Liver (tissue), 9 donors: ENCODE measurements around the gene M6PR. TPM values are rescaled to one million over a fixed set of nuclear protein-coding genes. Genes with fewer than 3 reads are reported as not detected.
"Not testable (repeated sequence)": the region's sequence is repeated elsewhere in the genome, so short reads cannot be mapped to it uniquely, and the experiment has no call there.

Experiments
- DNase-seq: peaks from one replicate; pipeline ENCODE4 v3.0.0-alpha.2; 2017; ENCODE audit warnings: low spot score
- H3K27ac ChIP-seq, 2 donors: one replicate each; pipeline ENCODE4 v1.7.0; 2013; ENCODE audit warnings: inconsistent platforms in 2 of 2, low read length in 2 of 2, control low read depth in 1 of 2, low read depth in 1 of 2, mild to moderate bottlenecking in 1 of 2
- H3K27me3 ChIP-seq, 4 donors: one replicate each; pipeline versions ENCODE4 v1.6.1 to v1.7.0; 2013; ENCODE audit warnings: low read length in 3 of 4, inconsistent platforms in 1 of 4, mild to moderate bottlenecking in 1 of 4, moderate library complexity in 1 of 4; ENCODE audit not compliant: control insufficient read depth in 4 of 4, insufficient read depth in 4 of 4
- H3K36me3 ChIP-seq, 4 donors: one replicate each; pipeline versions ENCODE4 v1.6.1 to v1.7.0; 2013; ENCODE audit warnings: low read length in 3 of 4, mild to moderate bottlenecking in 3 of 4, low read depth in 1 of 4, moderate library complexity in 1 of 4; ENCODE audit not compliant: control insufficient read depth in 4 of 4, insufficient read depth in 3 of 4
- H3K4me1 ChIP-seq, 4 donors: one replicate each; pipeline versions ENCODE4 v1.6.1 to v1.7.0; 2013; ENCODE audit warnings: low read length in 3 of 4, mild to moderate bottlenecking in 3 of 4, moderate library complexity in 1 of 4; ENCODE audit not compliant: control insufficient read depth in 4 of 4, insufficient read depth in 4 of 4
- H3K4me3 ChIP-seq, 3 donors: one replicate each; pipeline versions ENCODE4 v1.6.1 to v1.7.0; 2013; ENCODE audit warnings: low read length in 3 of 3, control low read depth in 1 of 3, low read depth in 1 of 3, mild to moderate bottlenecking in 1 of 3
- H3K9ac ChIP-seq, 2 donors: one replicate each; pipeline ENCODE4 v1.7.0; 2013; ENCODE audit warnings: low read length in 2 of 2, mild to moderate bottlenecking in 2 of 2, moderate library complexity in 2 of 2, control low read depth in 1 of 2, low read depth in 1 of 2
- H3K9me3 ChIP-seq, 4 donors: one replicate each; pipeline versions ENCODE4 v1.6.1 to v1.7.0; 2013; ENCODE audit warnings: low read length in 3 of 4; ENCODE audit not compliant: control insufficient read depth in 4 of 4
- EGR1 ChIP-seq, 2 donors: IDR thresholded peaks; 2 replicates each; pipeline ENCODE4 v1.6.1; 2016 to 2018; ENCODE audit warnings: antibody characterized with exemption in 2 of 2, low read depth in 2 of 2
- HNF4A ChIP-seq, 2 donors: conservative IDR thresholded peaks; 2 replicates each; pipeline ENCODE4 v1.6.1; 2016; ENCODE audit warnings: antibody characterized with exemption in 2 of 2, mild to moderate bottlenecking in 2 of 2
- RAD21 ChIP-seq, 2 donors: IDR thresholded peaks; 2 replicates each; pipeline ENCODE4 v1.6.1; 2016; ENCODE audit warnings: antibody characterized with exemption in 2 of 2, mild to moderate bottlenecking in 2 of 2
- RXRA ChIP-seq, 2 donors: IDR thresholded peaks; 2 replicates each; pipeline ENCODE4 v1.6.1; 2017 to 2018; ENCODE audit warnings: antibody characterized with exemption in 2 of 2, mild to moderate bottlenecking in 1 of 2
- SP1 ChIP-seq: IDR thresholded peaks from 2 replicates; pipeline ENCODE4 v1.6.1; 2018; ENCODE audit warnings: antibody characterized with exemption, mild to moderate bottlenecking
- WGBS: extraction: QIAGEN DNeasy Blood & Tissue Kit; methylation state at CpG from one replicate; pipeline ENCODE4 v1.1.7; 2013; 5-methylcytosine and 5-hydroxymethylcytosine counted together
- polyA plus RNA-seq, 2 donors: library from polyadenylated mRNA; stranded (reverse) in 1 of 2; unstranded in 1 of 2; fragments of 200-250 nt in 1 of 2; fragments of >200 nt in 1 of 2; fragmentation: Nextera tagmentation in 1 of 2; extraction: Ambion mirVana in 1 of 2; gene quantifications; one replicate each; pipeline versions ENCODE4 v1.2.1 to v1.2.3, GENCODE V29; 2013 to 2015
- total RNA-seq, 2 donors: library from RNA; depleted of rRNA; stranded (reverse); fragments of >200 nt; gene quantifications; one replicate each; pipeline ENCODE4 v1.2.3, GENCODE V29; 2014
- donor health status: healthy.
- donor health status: healthy.
- donor health status: healthy.
- donor health status: healthy.
- donor health status: healthy.

M6PR gene
- total and polyA plus RNA-seq, 4 donors: 38.7 to 118 (median 46.7) TPM

DNA sequence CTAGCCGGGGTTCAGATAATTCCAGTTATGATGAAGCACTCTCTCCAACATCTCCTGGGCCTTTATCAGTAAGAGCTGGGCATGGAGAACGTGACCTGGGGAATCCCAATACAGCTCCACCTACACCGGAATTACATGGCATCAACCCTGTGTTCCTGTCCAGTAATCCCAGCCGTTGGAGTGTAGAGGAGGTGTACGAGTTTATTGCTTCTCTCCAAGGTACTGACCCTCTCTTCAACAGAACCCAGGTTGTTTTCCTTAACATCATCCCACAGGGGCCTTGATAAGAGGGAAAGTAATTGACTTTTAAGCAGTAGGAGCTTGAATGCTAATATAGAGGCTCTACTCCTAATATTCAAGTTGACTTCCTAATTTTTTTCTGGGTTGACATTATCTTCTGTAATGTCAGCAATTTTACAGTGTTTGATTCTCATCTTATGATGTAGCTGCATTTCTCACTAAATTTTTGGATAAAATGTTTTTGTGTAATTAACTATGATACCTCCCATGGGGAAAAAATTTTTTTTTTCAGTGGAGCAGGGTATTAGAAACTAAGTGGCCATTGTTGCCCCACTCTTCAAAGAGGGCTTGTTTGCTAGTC is 11.5 kb downstream of the M6PR start:
- H3K27ac ChIP-seq, DNase-seq, H3K9ac ChIP-seq, H3K4me3 ChIP-seq, H3K4me1 ChIP-seq, H3K9me3 ChIP-seq, H3K27me3 ChIP-seq: not testable (repeated sequence)
- WGBS: 88% methylated on average over 3 of the region's 5 CpGs
- H3K36me3 ChIP-seq: peaks cover 5 to 21% (median 14%) of the 10 kb centered on the region in 4 donors

GRCh38 chr12:8936735-8937134 is 12.7 kb downstream of the M6PR start:
- H3K27me3 ChIP-seq: no peaks in the 10 kb centered on the region
- H3K36me3 ChIP-seq: peaks cover 0 to 9% (median 6%) of the 10 kb centered on the region in 4 donors
- no peak overlapping the region for H3K27ac ChIP-seq
- peaks cover 2 to 4% (median 3%) of the 10 kb centered on the region in 4 donors for H3K4me1 ChIP-seq
- no peak for TF ChIP-seq EGR1 (IDR thresholded peaks at IDR 0.05; ENCODE audit: low read depth in 2 of 2)
- TF ChIP-seq RAD21 (IDR thresholded peaks at IDR 0.05): no peak
- no peak overlapping the region for H3K4me3 ChIP-seq
- DNase-seq: no peak
- WGBS: 95% methylated on average over 7 of the region's 7 CpGs
- no peak overlapping the region for H3K9ac ChIP-seq
- no peaks in the 10 kb centered on the region for H3K9me3 ChIP-seq

DNA sequence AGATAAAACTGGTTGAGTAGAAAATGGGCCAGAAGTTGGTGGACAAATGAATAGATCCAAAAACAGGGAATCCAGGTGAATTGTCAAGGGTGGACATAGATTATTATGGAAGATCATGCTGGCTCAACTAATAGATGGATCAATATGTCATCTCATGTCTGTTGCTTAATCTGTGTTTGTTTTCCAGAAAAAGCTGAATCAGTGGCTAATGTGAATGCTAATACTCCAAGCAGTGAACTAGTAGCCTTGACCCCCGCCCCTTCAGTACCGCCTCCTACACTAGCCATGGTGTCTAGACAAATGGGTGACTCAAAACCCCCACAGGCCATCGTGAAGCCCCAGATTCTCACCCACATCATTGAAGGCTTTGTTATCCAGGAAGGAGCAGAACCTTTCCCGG is 15.4 kb downstream of the M6PR start:
- not testable (repeated sequence) for H3K9ac ChIP-seq, H3K4me1 ChIP-seq, DNase-seq, H3K27me3 ChIP-seq, H3K27ac ChIP-seq, H3K36me3 ChIP-seq, H3K4me3 ChIP-seq, H3K9me3 ChIP-seq
- peak; percentile 17 for TF ChIP-seq SP1
- TF ChIP-seq HNF4A (conservative IDR thresholded peaks at IDR 0.05): peak in 1 of 2 donors; percentile 48
- peak in 1 of 2 donors; percentile 25 for TF ChIP-seq RXRA (IDR thresholded peaks at IDR 0.05)
- WGBS: 42% methylated on average over 4 of the region's 4 CpGs

DNA sequence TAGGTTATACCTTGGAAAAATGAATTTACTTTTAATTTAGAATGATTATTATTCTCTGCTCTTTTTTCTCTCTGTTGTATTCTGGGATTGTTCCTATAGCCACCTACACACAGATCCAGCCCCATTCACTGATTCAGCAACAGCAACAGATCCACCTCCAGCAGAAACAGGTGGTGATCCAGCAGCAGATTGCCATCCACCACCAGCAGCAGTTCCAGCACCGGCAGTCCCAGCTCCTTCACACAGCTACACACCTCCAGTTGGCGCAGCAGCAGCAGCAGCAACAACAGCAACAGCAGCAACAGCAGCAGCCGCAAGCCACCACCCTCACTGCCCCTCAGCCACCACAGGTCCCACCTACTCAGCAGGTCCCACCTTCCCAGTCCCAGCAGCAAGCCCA is 17.0 kb downstream of the M6PR start:
- not testable (repeated sequence) for H3K9ac ChIP-seq, H3K27ac ChIP-seq, H3K4me3 ChIP-seq, H3K36me3 ChIP-seq, DNase-seq, H3K27me3 ChIP-seq, H3K4me1 ChIP-seq, H3K9me3 ChIP-seq
- WGBS: 98% methylated on average over 3 of the region's 3 CpGs

DNA sequence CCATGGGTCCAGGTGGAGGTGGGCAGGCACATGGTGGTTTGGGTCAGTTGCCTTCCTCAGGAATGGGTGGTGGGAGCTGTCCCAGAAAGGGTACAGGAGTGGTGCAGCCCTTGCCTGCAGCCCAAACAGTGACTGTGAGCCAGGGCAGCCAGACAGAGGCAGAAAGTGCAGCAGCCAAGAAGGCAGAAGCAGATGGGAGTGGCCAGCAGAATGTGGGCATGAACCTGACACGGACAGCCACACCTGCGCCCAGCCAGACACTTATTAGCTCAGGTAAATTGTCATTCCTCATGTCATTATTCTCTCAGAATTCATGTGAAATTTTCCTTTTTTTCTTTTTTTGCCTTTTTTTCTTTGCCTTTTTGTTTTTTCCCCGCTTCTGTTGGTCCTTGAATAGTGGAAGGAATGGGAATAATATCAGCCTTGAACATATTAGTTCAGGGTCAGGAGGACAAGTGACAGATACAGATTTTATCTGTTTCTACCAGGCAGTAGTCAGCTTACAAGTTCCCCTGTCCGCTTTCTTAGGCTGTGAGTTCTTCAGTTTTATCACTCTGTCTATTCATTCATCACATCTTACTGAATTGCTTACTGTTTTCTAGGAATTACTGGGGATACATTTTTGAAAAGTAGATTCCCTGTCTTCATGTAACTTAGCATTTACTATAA is 18.7 kb downstream of the M6PR start:
- not testable (repeated sequence) for H3K9me3 ChIP-seq, H3K27me3 ChIP-seq, H3K9ac ChIP-seq, DNase-seq, H3K27ac ChIP-seq, H3K4me1 ChIP-seq, H3K4me3 ChIP-seq, H3K36me3 ChIP-seq
- WGBS: 91% methylated on average over 4 of the region's 4 CpGs
